Thoracic aorta (tissue), 2 donors: ENCODE results near the gene OR10G3. TPM values are rescaled to one million over a fixed set of nuclear protein-coding genes. Genes with fewer than 3 reads are reported as not detected.
"Not testable (repeated sequence)": the region's sequence is repeated elsewhere in the genome, so short reads cannot be mapped to it uniquely, and the experiment has no call there.

Source experiments
- ATAC-seq: fragments of 150-250 bp; one replicate; pipeline ENCODE4 v1.8.0; 2017; ENCODE audit warnings: low read depth; ENCODE audit not compliant: insufficient number of reproducible peaks, low FRiP score
- DNase-seq: peaks from one replicate; pipeline ENCODE4 v3.0.0-alpha.2; 2020; ENCODE audit warnings: low spot score
- H3K27ac ChIP-seq, 2 donors: fragments of 200-600 bp; sonication (generic); 1 replicate in 1 of 2; 2 replicates in 1 of 2; pipeline ENCODE4 v1.5.1; 2016; ENCODE audit warnings: mild to moderate bottlenecking in 2 of 2, moderate library complexity in 2 of 2
- H3K27me3 ChIP-seq: fragments of 200-600 bp; sonication (generic); replicated peaks from 2 replicates; pipeline ENCODE4 v1.6.0; 2016; ENCODE audit warnings: mild to moderate bottlenecking; ENCODE audit not compliant: insufficient read depth
- H3K36me3 ChIP-seq: fragments of 200-600 bp; sonication (generic); one replicate; pipeline ENCODE4 v1.5.1; 2016
- H3K4me1 ChIP-seq, 2 donors: fragments of 200-600 bp; sonication (generic); 1 replicate in 1 of 2; 2 replicates in 1 of 2; pipeline versions ENCODE4 v1.5.1 to v1.6.0; 2016; ENCODE audit warnings: low read depth in 2 of 2, mild to moderate bottlenecking in 1 of 2; ENCODE audit not compliant: control insufficient read depth in 1 of 2
- H3K4me3 ChIP-seq: fragments of 200-600 bp; sonication (generic); 2 replicates; pipeline ENCODE4 v1.5.1; 2016; ENCODE audit warnings: mild to moderate bottlenecking
- H3K9me3 ChIP-seq: fragments of 200-600 bp; sonication (generic); 2 replicates; pipeline ENCODE4 v1.5.1; 2016
- total RNA-seq, 2 donors: library from RNA; depleted of rRNA; stranded (reverse); fragments of >200 nt; gene quantifications; one replicate each; pipeline versions ENCODE4 v1.1.0 to v1.2.3, GENCODE V29; 2016
- TF ChIP-seq, protein P1 (sequence below): fragments of 200-600 bp; sonication (generic); IDR thresholded peaks from one replicate; pipeline ENCODE4 v1.5.1; 2019; ENCODE audit warnings: antibody characterized with exemption

The OR10G3 gene
- total RNA-seq, 2 donors from 2014 or later: not detected

DNA sequence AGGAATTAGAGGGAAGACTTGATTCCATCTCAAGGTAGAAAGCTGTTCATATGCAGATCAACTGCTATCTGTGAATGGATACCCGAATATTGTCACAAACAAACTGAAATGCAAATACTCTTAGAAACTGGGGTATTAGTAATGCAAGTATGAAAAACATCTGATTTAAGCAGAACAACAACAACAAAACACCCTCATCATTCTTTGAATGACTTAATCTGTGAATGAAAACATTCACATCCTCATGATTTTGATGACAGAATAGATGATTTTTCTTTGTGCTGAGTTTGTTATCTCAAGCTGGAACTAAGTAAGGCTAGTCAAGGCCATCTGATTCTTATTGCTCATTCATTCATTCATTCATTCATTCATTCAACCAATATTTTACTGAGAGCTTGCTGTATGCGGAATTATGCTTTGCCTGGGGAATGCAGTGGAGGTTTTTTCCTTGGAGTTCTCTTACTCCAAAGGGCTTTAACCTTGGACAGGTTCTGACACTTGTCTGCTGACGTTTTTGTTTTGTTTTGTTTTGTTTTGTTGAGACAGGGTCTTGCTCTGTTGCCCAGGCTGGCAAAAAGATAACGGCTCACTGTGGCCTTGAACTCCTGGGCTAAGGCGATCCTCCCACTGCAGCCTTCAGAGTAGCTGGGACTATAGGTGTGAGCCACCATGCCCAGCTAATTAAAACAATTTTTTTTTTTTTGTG is 23.3 kb downstream of the OR10G3 start:
- Histone ChIP-seq H3K4me1 (peaks cover 4 to 5% of the 10 kb centered on the region in 2 donors), H3K36me3 (no peaks in the 10 kb centered on the region), H3K9me3 (no peaks in the 10 kb centered on the region), H3K27me3 (no peaks in the 10 kb centered on the region), H3K27ac (peak overlapping the region in 1 of 2 donors; percentile 53), H3K4me3 (no peak overlapping the region)
- ATAC-seq (no peak), DNase-seq (no peak)
- TF ChIP-seq, protein P1, sequence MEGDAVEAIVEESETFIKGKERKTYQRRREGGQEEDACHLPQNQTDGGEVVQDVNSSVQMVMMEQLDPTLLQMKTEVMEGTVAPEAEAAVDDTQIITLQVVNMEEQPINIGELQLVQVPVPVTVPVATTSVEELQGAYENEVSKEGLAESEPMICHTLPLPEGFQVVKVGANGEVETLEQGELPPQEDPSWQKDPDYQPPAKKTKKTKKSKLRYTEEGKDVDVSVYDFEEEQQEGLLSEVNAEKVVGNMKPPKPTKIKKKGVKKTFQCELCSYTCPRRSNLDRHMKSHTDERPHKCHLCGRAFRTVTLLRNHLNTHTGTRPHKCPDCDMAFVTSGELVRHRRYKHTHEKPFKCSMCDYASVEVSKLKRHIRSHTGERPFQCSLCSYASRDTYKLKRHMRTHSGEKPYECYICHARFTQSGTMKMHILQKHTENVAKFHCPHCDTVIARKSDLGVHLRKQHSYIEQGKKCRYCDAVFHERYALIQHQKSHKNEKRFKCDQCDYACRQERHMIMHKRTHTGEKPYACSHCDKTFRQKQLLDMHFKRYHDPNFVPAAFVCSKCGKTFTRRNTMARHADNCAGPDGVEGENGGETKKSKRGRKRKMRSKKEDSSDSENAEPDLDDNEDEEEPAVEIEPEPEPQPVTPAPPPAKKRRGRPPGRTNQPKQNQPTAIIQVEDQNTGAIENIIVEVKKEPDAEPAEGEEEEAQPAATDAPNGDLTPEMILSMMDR: no peak

GRCh38 chr14:21553266-21553665 is 26.6 kb downstream of the OR10G3 start:
- H3K36me3 ChIP-seq: no peaks in the 10 kb centered on the region
- H3K27me3 ChIP-seq: no peaks in the 10 kb centered on the region
- H3K9me3 ChIP-seq: no peaks in the 10 kb centered on the region
- TF ChIP-seq, protein P1: no peak
- H3K27ac ChIP-seq: no peak overlapping the region
- H3K4me1 ChIP-seq: peaks cover 4 to 5% of the 10 kb centered on the region in 2 donors
- no peak overlapping the region for H3K4me3 ChIP-seq
- DNase-seq (no peak), ATAC-seq (no peak)

DNA sequence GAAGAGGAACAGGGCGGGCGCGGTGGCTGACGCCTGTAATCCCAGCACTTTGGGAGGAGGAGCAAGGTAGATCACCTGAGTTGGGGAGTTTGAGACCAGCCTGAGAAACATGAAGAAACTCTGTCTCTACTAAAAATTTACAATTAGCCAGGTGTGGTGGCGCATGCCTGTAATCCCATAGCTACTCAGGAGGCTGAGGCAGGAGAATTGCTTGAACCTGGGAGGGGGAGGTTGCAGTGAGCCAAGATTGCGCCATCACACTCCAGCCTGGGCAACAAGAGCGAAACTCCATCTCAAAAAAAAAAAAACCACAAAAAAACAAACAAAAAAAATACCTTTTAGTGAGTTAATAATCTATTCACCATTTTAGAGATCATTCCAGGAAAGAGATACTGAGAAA is 35.3 kb downstream of the OR10G3 start:
- ATAC-seq, H3K36me3 ChIP-seq, H3K4me1 ChIP-seq, H3K4me3 ChIP-seq, H3K9me3 ChIP-seq, H3K27me3 ChIP-seq, H3K27ac ChIP-seq, DNase-seq: not testable (repeated sequence)

DNA sequence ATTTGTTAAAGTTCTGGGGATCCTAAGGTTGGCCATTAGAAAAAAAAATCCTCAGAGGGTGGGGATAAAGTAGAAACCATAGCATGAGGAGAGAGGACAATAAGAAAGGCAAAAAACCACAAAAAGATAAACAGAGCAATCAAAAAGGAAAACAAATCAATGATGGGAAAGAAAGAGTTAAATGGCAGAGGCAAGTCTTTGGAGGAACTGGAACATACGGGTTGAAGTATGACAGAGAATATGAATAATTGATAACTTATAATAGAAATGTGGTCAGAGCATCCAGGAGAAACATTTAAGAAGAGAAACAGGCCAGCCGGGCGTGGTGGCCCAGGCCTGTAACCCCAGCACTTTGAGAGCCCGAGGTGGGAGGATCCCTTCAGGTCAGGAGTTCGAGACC is 35.9 kb downstream of the OR10G3 start:
- H3K27me3 ChIP-seq: no peaks in the 10 kb centered on the region
- no peak overlapping the region for H3K27ac ChIP-seq
- H3K4me1 ChIP-seq: no peaks in the 10 kb centered on the region
- no peaks in the 10 kb centered on the region for H3K36me3 ChIP-seq
- H3K9me3 ChIP-seq: no peaks in the 10 kb centered on the region
- no peak for DNase-seq
- TF ChIP-seq, protein P1: no peak
- ATAC-seq: no peak
- no peak overlapping the region for H3K4me3 ChIP-seq

- Histone ChIP-seq H3K27ac (no peak overlapping the region), H3K36me3 (no peaks in the 10 kb centered on the region), H3K4me1 (no peaks in the 10 kb centered on the region), H3K27me3 (no peaks in the 10 kb centered on the region), H3K4me3 (no peak overlapping the region), H3K9me3 (no peaks in the 10 kb centered on the region)
- TF ChIP-seq, protein P1: no peak
- ATAC-seq (no peak), DNase-seq (no peak)
Measured at GRCh38 chr14:21543521-21543960, 36.3 kb downstream of the OR10G3 start.
